IMR-90 (cell line): ENCODE results near the gene RDH16. TPM values are rescaled to one million over a fixed set of nuclear protein-coding genes. Genes with fewer than 3 reads are reported as not detected.

Experiments used
- ATAC-seq: fragments of 200-7000 bp; cut with Tn5 transposase; 2 replicates; pipeline ENCODE4 v1.9.1; 2020; ENCODE audit warnings: low read depth, mild to moderate bottlenecking, moderate library complexity
- BruUV-seq: library from RNA; stranded (reverse); fragments of 400-500 nt; replicated peaks from 2 replicates; lab custom pipeline; 2021; lab: Mats Ljungman, UMichigan
- CTCF ChIA-PET: fragments of 300-600 bp; formaldehyde crosslinking; extraction: SDS; loops from one replicate; lab custom pipeline; 2021; ENCODE audit warnings: antibody characterized with exemption; lab: Yijun Ruan, JAX
- POLR2A ChIA-PET: fragments of 300-600 bp; sonication (Branson Sonifier 250); formaldehyde crosslinking; loops from one replicate; lab custom pipeline; 2022; ENCODE audit warnings: antibody characterized with exemption; ENCODE audit not compliant: unreplicated experiment; lab: Charles Lee
- DNase-seq: peaks from one replicate; pipeline ENCODE4 v3.0.0; 2013
- H2AFZ ChIP-seq: replicated peaks from 2 replicates; pipeline ENCODE3; 2013; ENCODE audit warnings: low read length, mild to moderate bottlenecking; ENCODE audit not compliant: poor library complexity
- H2AK5ac ChIP-seq: 2 replicates; pipeline ENCODE4 v1.6.1; 2013; ENCODE audit warnings: low read depth, low read length, inconsistent platforms
- H2AK9ac ChIP-seq: replicated peaks from 2 replicates; pipeline ENCODE3; 2013; ENCODE audit warnings: mild to moderate bottlenecking, low read depth, low read length, moderate library complexity; ENCODE audit not compliant: poor library complexity
- H2BK120ac ChIP-seq: 2 replicates; pipeline ENCODE4 v1.6.1; 2013; ENCODE audit warnings: low read depth, low read length, inconsistent platforms
- H2BK15ac ChIP-seq: 3 replicates; pipeline ENCODE4 v1.6.1; 2013; ENCODE audit warnings: low read depth, low read length, inconsistent platforms
- H2BK20ac ChIP-seq: 2 replicates; pipeline ENCODE4 v1.6.1; 2013; ENCODE audit warnings: low read depth, mild to moderate bottlenecking, inconsistent platforms, low read length, moderate library complexity
- H2BK5ac ChIP-seq: 2 replicates; pipeline ENCODE4 v1.6.1; 2013; ENCODE audit warnings: mild to moderate bottlenecking, low read depth, low read length, inconsistent platforms; ENCODE audit not compliant: poor library complexity, severe bottlenecking
- H3K14ac ChIP-seq: replicated peaks from 2 replicates; pipeline ENCODE4 v1.6.1; 2013; ENCODE audit warnings: low read depth, low read length, inconsistent platforms
- H3K18ac ChIP-seq: 2 replicates; pipeline ENCODE4 v1.6.1; 2013; ENCODE audit warnings: low read depth, low read length, control low read depth
- H3K23ac ChIP-seq: 2 replicates; pipeline ENCODE4 v1.6.1; 2013; ENCODE audit warnings: low read depth, low read length, inconsistent platforms
- H3K27ac ChIP-seq: 2 replicates; pipeline ENCODE4 v1.5.1; 2013; ENCODE audit warnings: mild to moderate bottlenecking, control low read depth, low read length; ENCODE audit not compliant: insufficient read depth
- H3K27me3 ChIP-seq: 2 replicates; pipeline ENCODE4 v1.6.1; 2013; ENCODE audit warnings: low read length; ENCODE audit not compliant: control insufficient read depth, insufficient read depth
- H3K36me3 ChIP-seq: 2 replicates; pipeline ENCODE4 v1.6.1; 2013; ENCODE audit warnings: low read length, mixed read lengths; ENCODE audit not compliant: control insufficient read depth, insufficient read depth
- H3K4ac ChIP-seq: 2 replicates; pipeline ENCODE4 v1.6.1; 2013; ENCODE audit warnings: low read depth, low read length, inconsistent platforms
- H3K4me1 ChIP-seq: 2 replicates; pipeline ENCODE4 v1.6.1; 2013; ENCODE audit warnings: low read length, mixed read lengths; ENCODE audit not compliant: control insufficient read depth, insufficient read depth
- H3K4me2 ChIP-seq: 2 replicates; pipeline ENCODE4 v1.6.1; 2013; ENCODE audit warnings: low read depth, mild to moderate bottlenecking, control low read depth, low read length, moderate library complexity
- H3K4me3 ChIP-seq: 2 replicates; pipeline ENCODE4 v1.5.1; 2013; ENCODE audit warnings: low read depth, mild to moderate bottlenecking, control low read depth, low read length, moderate library complexity; ENCODE audit not compliant: insufficient read depth
- H3K56ac ChIP-seq: 2 replicates; pipeline ENCODE4 v1.6.1; 2013; ENCODE audit warnings: low read length, inconsistent platforms; ENCODE audit not compliant: insufficient read depth; ENCODE audit errors: extremely low read depth
- H3K79me1 ChIP-seq, 2 experiments: 2 replicates each; pipeline ENCODE4 v1.6.1; 2013; ENCODE audit warnings: low read length in 2 of 2, inconsistent platforms in 1 of 2, low read depth in 1 of 2
- H3K9ac ChIP-seq: 2 replicates; pipeline ENCODE4 v1.6.1; 2013; ENCODE audit warnings: low read depth, low read length, control low read depth
- H3K9me1 ChIP-seq: 2 replicates; pipeline ENCODE4 v1.6.1; 2013; ENCODE audit warnings: low read length, inconsistent platforms; ENCODE audit not compliant: insufficient read depth
- H3K9me3 ChIP-seq: 2 replicates; pipeline ENCODE4 v1.6.1; 2013; ENCODE audit warnings: low read length; ENCODE audit not compliant: control insufficient read depth, insufficient read depth
- H4K20me1 ChIP-seq: 2 replicates; pipeline ENCODE4 v1.6.1; 2013; ENCODE audit warnings: low read length, inconsistent platforms; ENCODE audit not compliant: insufficient read depth
- H4K5ac ChIP-seq: 2 replicates; pipeline ENCODE4 v1.6.1; 2013; ENCODE audit warnings: mild to moderate bottlenecking, low read depth, low read length, control low read depth
- H4K8ac ChIP-seq, 2 experiments: 2 replicates each; pipeline ENCODE4 v1.6.1; 2013; ENCODE audit warnings: low read depth in 2 of 2, low read length in 2 of 2, control low read depth in 1 of 2, inconsistent platforms in 1 of 2
- H4K91ac ChIP-seq: 2 replicates; pipeline ENCODE4 v1.6.1; 2013; ENCODE audit warnings: low read depth, low read length, inconsistent platforms; ENCODE audit not compliant: insufficient read depth
- BHLHE40 ChIP-seq: fragments of 150-350 bp; IDR thresholded peaks from 2 replicates; pipeline ENCODE4 v1.6.1; 2016; ENCODE audit warnings: mild to moderate bottlenecking, low read depth, low read length
- CEBPB ChIP-seq: IDR thresholded peaks from 2 replicates; pipeline ENCODE4 v1.6.1; 2012; ENCODE audit warnings: low read depth, low read length, improper control_type of control experiment
- ELK1 ChIP-seq: fragments of 150-350 bp; IDR thresholded peaks from 2 replicates; pipeline ENCODE4 v1.6.1; 2016; ENCODE audit warnings: low read depth, mild to moderate bottlenecking, low read length, moderate library complexity, borderline replicate concordance
- FOS ChIP-seq: fragments of 150-350 bp; IDR thresholded peaks from 2 replicates; pipeline ENCODE4 v1.6.1; 2016; ENCODE audit warnings: low read depth, low read length
- MAFK ChIP-seq: IDR thresholded peaks from 2 replicates; pipeline ENCODE4 v1.6.1; 2012; ENCODE audit warnings: low read depth, low read length, improper control_type of control experiment
- MAZ ChIP-seq: IDR thresholded peaks from 2 replicates; pipeline ENCODE4 v1.6.1; 2012; ENCODE audit warnings: low read depth, mild to moderate bottlenecking, low read length, improper control_type of control experiment, moderate library complexity, borderline replicate concordance
- NFE2L2 ChIP-seq: fragments of 150-350 bp; IDR thresholded peaks from 2 replicates; pipeline ENCODE4 v1.6.1; 2016; ENCODE audit warnings: low read depth, mild to moderate bottlenecking, low read length
- POLR2A ChIP-seq: IDR thresholded peaks from 2 replicates; pipeline ENCODE4 v1.6.1; 2012; ENCODE audit warnings: mild to moderate bottlenecking, low read depth, low read length
- RAD21 ChIP-seq: IDR thresholded peaks from 2 replicates; pipeline ENCODE4 v1.6.1; 2012; ENCODE audit warnings: low read length, improper control_type of control experiment
- RFX5 ChIP-seq: IDR thresholded peaks from 2 replicates; pipeline ENCODE4 v1.8.0; 2012; ENCODE audit warnings: low read depth, mild to moderate bottlenecking, low read length, moderate library complexity
- WGBS, 2 experiments: methylation state at CpG; one replicate each; pipeline versions ENCODE4 v1.1.5 to v1.1.7; 2013; ENCODE audit warnings: missing lambda C conversion rate in 2 of 2; ENCODE audit not compliant: insufficient read length in 1 of 2; ENCODE audit errors: extremely low coverage in 2 of 2; 5-methylcytosine and 5-hydroxymethylcytosine counted together
- dilution Hi-C: fragments of 300-500 bp; cut with HindIII; formaldehyde crosslinking; loops from one replicate; pipeline ENCODE4 v1.14.3; 2018; ENCODE audit warnings: low sequenced_read_pairs; ENCODE audit not compliant: unreplicated experiment
- in situ Hi-C: fragments of 300-500 bp; cut with MboI; formaldehyde crosslinking; loops from 3 replicates; pipeline ENCODE4 v1.14.3; 2019; ENCODE audit warnings: low sequenced_read_pairs, inconsistent platforms, mixed read lengths
- intact Hi-C: fragments of 100-400 bp; cut with micrococcal nuclease; formaldehyde crosslinking; loops from 2 replicates; pipeline ENCODE4 v1.10.0; 2022
- polyA plus RNA-seq, 3 experiments: library from polyadenylated mRNA; depleted of rRNA; stranded (reverse); fragments of >200 nt; gene quantifications; 2 replicates each; pipeline ENCODE4 v1.2.3, GENCODE V29; 2012; ENCODE audit warnings: low replicate concordance in 1 of 3
- total RNA-seq: library from RNA; depleted of rRNA; stranded (reverse); fragments of >200 nt; gene quantifications from 2 replicates; pipeline ENCODE4 v1.2.3, GENCODE V29; 2012
- TF ChIP-seq, protein P1 (sequence below): fragments of 150-350 bp; IDR thresholded peaks from 2 replicates; pipeline ENCODE4 v1.6.1; 2017; ENCODE audit warnings: mild to moderate bottlenecking, antibody characterized with exemption, low read length, low read depth
- TF ChIP-seq, protein P2 (sequence below): conservative IDR thresholded peaks from 2 replicates; pipeline ENCODE4 v1.5.1; 2012; ENCODE audit warnings: mild to moderate bottlenecking, low read depth, low read length, improper control_type of control experiment

Gene RDH16
- total and polyA plus RNA-seq, 2 of the 4 experiments (the other 2 are of a cell fraction) = not detected

- Histone ChIP-seq H3K36me3 (peaks cover 41% of the 10 kb centered on the region), H3K9ac (no peak overlapping the region), H2AK5ac (no peak overlapping the region), H3K18ac (no peak overlapping the region), H3K4me3 (no peak overlapping the region), H3K4me2 (no peak overlapping the region), H2BK120ac (no peak overlapping the region), H3K27ac (no peak overlapping the region), H3K79me1 (peaks cover 13 to 54% of the 10 kb centered on the region in 2 experiments), H3K23ac (no peak overlapping the region), H2BK20ac (no peak overlapping the region), H3K4me1 (peaks cover 6% of the 10 kb centered on the region), H4K91ac (no peak overlapping the region), H3K56ac (no peak overlapping the region), H4K8ac (no peak overlapping the region), H2BK15ac (no peak overlapping the region), H2AK9ac (no peak overlapping the region), H2AFZ (no peak overlapping the region), H3K27me3 (no peaks in the 10 kb centered on the region), H3K9me1 (peaks cover 17% of the 10 kb centered on the region), H3K4ac (no peak overlapping the region), H4K20me1 (peaks cover 39% of the 10 kb centered on the region), H3K14ac (no peak overlapping the region), H3K9me3 (no peaks in the 10 kb centered on the region), H4K5ac (no peak overlapping the region), H2BK5ac (no peak overlapping the region)
- in situ Hi-C loops (loop anchor here (25.0 kb wide), 1 partner anchor 486 kb away; the partner anchor contains the start of gene RBMS2), dilution Hi-C loops (no loop called here), intact Hi-C loops (no loop called here)
- no peak for TF ChIP-seq ELK1
- no peak for TF ChIP-seq FOS
- TF ChIP-seq CEBPB = no peak
- no peak for TF ChIP-seq MAFK
- TF ChIP-seq RFX5 = no peak
- TF ChIP-seq MAZ = no peak
- TF ChIP-seq, protein P1, sequence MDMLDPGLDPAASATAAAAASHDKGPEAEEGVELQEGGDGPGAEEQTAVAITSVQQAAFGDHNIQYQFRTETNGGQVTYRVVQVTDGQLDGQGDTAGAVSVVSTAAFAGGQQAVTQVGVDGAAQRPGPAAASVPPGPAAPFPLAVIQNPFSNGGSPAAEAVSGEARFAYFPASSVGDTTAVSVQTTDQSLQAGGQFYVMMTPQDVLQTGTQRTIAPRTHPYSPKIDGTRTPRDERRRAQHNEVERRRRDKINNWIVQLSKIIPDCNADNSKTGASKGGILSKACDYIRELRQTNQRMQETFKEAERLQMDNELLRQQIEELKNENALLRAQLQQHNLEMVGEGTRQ = no peak
- no peak for TF ChIP-seq POLR2A
- TF ChIP-seq, protein P2, sequence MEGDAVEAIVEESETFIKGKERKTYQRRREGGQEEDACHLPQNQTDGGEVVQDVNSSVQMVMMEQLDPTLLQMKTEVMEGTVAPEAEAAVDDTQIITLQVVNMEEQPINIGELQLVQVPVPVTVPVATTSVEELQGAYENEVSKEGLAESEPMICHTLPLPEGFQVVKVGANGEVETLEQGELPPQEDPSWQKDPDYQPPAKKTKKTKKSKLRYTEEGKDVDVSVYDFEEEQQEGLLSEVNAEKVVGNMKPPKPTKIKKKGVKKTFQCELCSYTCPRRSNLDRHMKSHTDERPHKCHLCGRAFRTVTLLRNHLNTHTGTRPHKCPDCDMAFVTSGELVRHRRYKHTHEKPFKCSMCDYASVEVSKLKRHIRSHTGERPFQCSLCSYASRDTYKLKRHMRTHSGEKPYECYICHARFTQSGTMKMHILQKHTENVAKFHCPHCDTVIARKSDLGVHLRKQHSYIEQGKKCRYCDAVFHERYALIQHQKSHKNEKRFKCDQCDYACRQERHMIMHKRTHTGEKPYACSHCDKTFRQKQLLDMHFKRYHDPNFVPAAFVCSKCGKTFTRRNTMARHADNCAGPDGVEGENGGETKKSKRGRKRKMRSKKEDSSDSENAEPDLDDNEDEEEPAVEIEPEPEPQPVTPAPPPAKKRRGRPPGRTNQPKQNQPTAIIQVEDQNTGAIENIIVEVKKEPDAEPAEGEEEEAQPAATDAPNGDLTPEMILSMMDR = no peak
- no peak for TF ChIP-seq NFE2L2
- TF ChIP-seq RAD21 = no peak
- TF ChIP-seq BHLHE40 = no peak
- 100% methylated on average over 1 of the region's 6 CpGs; no CpG with 5 or more reads in 1 of the 2 experiments for WGBS, 2 experiments
- no TSS peak for BruUV-seq
- DNase-seq = no peak
- ChIA-PET CTCF (no interaction called here), POLR2A (no interaction called here)
- no peak for ATAC-seq
Measured at GRCh38 chr12:56998316-56998715, 40.9 kb upstream of the RDH16 start.
